Caki2 (cell line): ENCODE measurements around the gene TBC1D1. TPM values are rescaled to one million over a fixed set of nuclear protein-coding genes. Genes with fewer than 3 reads are reported as not detected.

Experiments used
- DNase-seq: peaks from one replicate; pipeline ENCODE4 v3.0.0-alpha.2; 2015; ENCODE audit warnings: low read depth
- in situ Hi-C: cut with HindIII; loops from 2 replicates; pipeline ENCODE4 v1.10.0; 2016; ENCODE audit warnings: low sequenced_read_pairs, low pct_unique_long_range_greater_than_20kb, mixed read lengths
- total RNA-seq: library from RNA; depleted of rRNA; stranded (reverse); fragments of >200 nt; shearing (Covaris generic); gene quantifications from 2 replicates; pipeline ENCODE4 v1.2.3, GENCODE V29; 2014; ENCODE audit warnings: low replicate concordance

TBC1D1 gene
- total RNA-seq, 1 experiment from 2014 or later: 38.6 TPM

- in situ Hi-C loops: no loop called here
- no peak for DNase-seq
Observed at GRCh38 chr4:38049545-38050170, 158.8 kb downstream of the TBC1D1 start.

GRCh38 chr4:38050560-38051350 is 159.9 kb downstream of the TBC1D1 start:
- DNase-seq: no peak
- in situ Hi-C loops: no loop called here

GRCh38 chr4:38055566-38055965 is 164.7 kb downstream of the TBC1D1 start:
- DNase-seq: no peak
- in situ Hi-C loops: no loop called here

- in situ Hi-C loops: no loop called here
- no peak for DNase-seq
Observed at GRCh38 chr4:38056011-38056685, 165.3 kb downstream of the TBC1D1 start.

GRCh38 chr4:38058151-38058550 is 167.3 kb downstream of the TBC1D1 start:
- in situ Hi-C loops: no loop called here
- DNase-seq: no peak

- in situ Hi-C loops: no loop called here
- no peak for DNase-seq
Observed at GRCh38 chr4:38060829-38061431, 170.0 kb downstream of the TBC1D1 start.

GRCh38 chr4:38062088-38062775 is 171.3 kb downstream of the TBC1D1 start:
- in situ Hi-C loops: no loop called here
- peak; percentile 55 for DNase-seq

GRCh38 chr4:38062776-38063097 is 171.9 kb downstream of the TBC1D1 start:
- in situ Hi-C loops: no loop called here
- DNase-seq: no peak

- in situ Hi-C loops: no loop called here
- DNase-seq: no peak
Observed at GRCh38 chr4:38065176-38065575, 174.3 kb downstream of the TBC1D1 start.

GRCh38 chr4:38065900-38066299 is 175.0 kb downstream of the TBC1D1 start:
- in situ Hi-C loops: no loop called here
- DNase-seq: no peak

GRCh38 chr4:38067499-38067898 is 176.6 kb downstream of the TBC1D1 start:
- in situ Hi-C loops: no loop called here
- DNase-seq: no peak

- in situ Hi-C loops: no loop called here
- no peak for DNase-seq
Observed at GRCh38 chr4:38068107-38068506, 177.2 kb downstream of the TBC1D1 start.

- no peak for DNase-seq
- in situ Hi-C loops: no loop called here
Observed at GRCh38 chr4:38069271-38069760, 178.4 kb downstream of the TBC1D1 start.

- in situ Hi-C loops: no loop called here
- DNase-seq: no peak
Observed at GRCh38 chr4:38071801-38072431, 181.0 kb downstream of the TBC1D1 start.

GRCh38 chr4:38072578-38072977 is 181.7 kb downstream of the TBC1D1 start:
- DNase-seq: no peak
- in situ Hi-C loops: no loop called here

- no peak for DNase-seq
- in situ Hi-C loops: no loop called here
Observed at GRCh38 chr4:38073596-38074234, 182.8 kb downstream of the TBC1D1 start.

- peak; percentile 49 for DNase-seq
- in situ Hi-C loops: no loop called here
Observed at GRCh38 chr4:38075370-38076152, 184.7 kb downstream of the TBC1D1 start.
